Omental fat pad (tissue), 4 donors: ENCODE measurements around the gene ARFGEF3. TPM values are rescaled to one million over a fixed set of nuclear protein-coding genes. Genes with fewer than 3 reads are reported as not detected.

Source experiments
- ATAC-seq: fragments of 150-250 bp; one replicate; pipeline ENCODE4 v1.9.1; 2016; ENCODE audit warnings: mild to moderate bottlenecking, moderate library complexity; ENCODE audit not compliant: low FRiP score
- DNase-seq: peaks from one replicate; pipeline ENCODE4 v3.0.0-alpha.2; 2019; ENCODE audit warnings: low spot score
- CTCF ChIP-seq, 3 donors: fragments of 450-650 bp; IDR thresholded peaks; one replicate each; pipeline ENCODE4 v1.5.1; 2016 to 2017; ENCODE audit warnings: antibody characterized with exemption in 3 of 3, mild to moderate bottlenecking in 3 of 3, moderate library complexity in 2 of 3
- total RNA-seq, 4 donors: library from RNA; depleted of rRNA; stranded (reverse); fragments of >200 nt; gene quantifications; one replicate each; pipeline ENCODE4 v1.1.0, GENCODE V29; 2016

ARFGEF3 gene
- total RNA-seq, 4 donors from 2014 or later: 4.3 to 12.7 (median 6.8) TPM

GRCh38 chr6:138255443-138255842 lies 93.7 kb downstream of the ARFGEF3 start:
- no peak for TF ChIP-seq CTCF (IDR thresholded peaks at IDR 0.05)
- ATAC-seq (no peak), DNase-seq (no peak)

- DNase-seq (no peak), ATAC-seq (no peak)
- no peak for TF ChIP-seq CTCF (IDR thresholded peaks at IDR 0.05)
Measured at GRCh38 chr6:138257638-138258040, 95.9 kb downstream of the ARFGEF3 start.

GRCh38 chr6:138258197-138258596 lies 96.5 kb downstream of the ARFGEF3 start:
- no peak for DNase-seq
- TF ChIP-seq CTCF (IDR thresholded peaks at IDR 0.05): no peak
- no peak for ATAC-seq

- TF ChIP-seq CTCF (IDR thresholded peaks at IDR 0.05): no peak
- no peak for ATAC-seq
- DNase-seq: no peak
Measured at GRCh38 chr6:138258991-138259390, 97.3 kb downstream of the ARFGEF3 start.

- DNase-seq (no peak), ATAC-seq (no peak)
- TF ChIP-seq CTCF (IDR thresholded peaks at IDR 0.05): no peak
Measured at GRCh38 chr6:138261116-138261780, 99.5 kb downstream of the ARFGEF3 start.

GRCh38 chr6:138263963-138264362 lies 102.2 kb downstream of the ARFGEF3 start:
- ATAC-seq (no peak), DNase-seq (no peak)
- TF ChIP-seq CTCF (IDR thresholded peaks at IDR 0.05): no peak

GRCh38 chr6:138264372-138264880 lies 102.7 kb downstream of the ARFGEF3 start:
- no peak for TF ChIP-seq CTCF (IDR thresholded peaks at IDR 0.05)
- no peak for DNase-seq

More at GRCh38 chr6:138264372-138264880, 102.7 kb downstream of the ARFGEF3 start:
- no peak for ATAC-seq
